K562 (cell line): Measurements from ENCODE around the gene KIF3A. TPM values are rescaled to one million over a fixed set of nuclear protein-coding genes. Genes with fewer than 3 reads are reported as not detected.

ENCODE experiments used
- CHD7 ChIP-seq: fragments of 200-600 bp; sonication (generic); IDR thresholded peaks from one replicate; pipeline ENCODE4 v1.6.1; 2012; ENCODE audit warnings: mild to moderate bottlenecking, low read depth, low read length, inconsistent platforms
- KLF13 ChIP-seq: fragments of 450-650 bp; IDR thresholded peaks from 2 replicates; pipeline ENCODE4 v1.6.1; 2016; ENCODE audit warnings: missing genetic modification characterization, low read depth, mild to moderate bottlenecking, missing compliant biosample characterization, moderate library complexity, borderline replicate concordance
- ZZZ3 ChIP-seq: fragments of 450-650 bp; IDR thresholded peaks from 2 replicates; pipeline ENCODE4 v1.6.1; 2016; ENCODE audit warnings: antibody characterized with exemption, mild to moderate bottlenecking, moderate library complexity
- polyA plus RNA-seq, 8 experiments: library from polyadenylated mRNA; depleted of rRNA in 4 of 8; stranded (reverse) in 5 of 8; unstranded in 3 of 8; fragments of >200 nt; fragmentation: Nextera tagmentation in 2 of 8; fragmentation: Illumina TruSeq in 1 of 8; extraction: Ambion mirVana in 2 of 8; extraction: Trizol in 1 of 8; gene quantifications; 2 replicates each; pipeline versions ENCODE4 v1.2.1 to v1.2.3, GENCODE V29; 2011 to 2014; ENCODE audit warnings: inconsistent platforms in 1 of 8, missing spikeins in 1 of 8
- total RNA-seq, 7 experiments: library from RNA; depleted of rRNA in 6 of 7; stranded (reverse); fragments of >200 nt in 6 of 7; fragmentation: Illumina TruSeq in 2 of 7; extraction: Trizol in 2 of 7; gene quantifications; 2 replicates each; pipeline versions ENCODE4 v1.2.1 to v1.2.3, GENCODE V29; 2011 to 2021; ENCODE audit warnings: low replicate concordance in 1 of 7

The KIF3A gene
- total and polyA plus RNA-seq, 9 of the 15 experiments (the other 6 are each of a cell fraction or from before 2014, with no cell fraction given), result 1.5 to 7.8 (median 6.0) TPM

- TF ChIP-seq CHD7 (no peak), ZZZ3 (no peak), KLF13 (tag) (no peak)
These were observed 52.9 kb downstream of the KIF3A start (continued) for GRCh38 chr5:132684491-132684890.
